HG03439 (cell line): ENCODE results near the gene WDR54.
A peak's percentile ranks its signal among the peaks of the same experiment; 100 is the strongest.

Experiments used
- ATAC-seq: cut with Tn5 transposase; IDR thresholded peaks from one replicate; pipeline ENCODE4 v1.9.1; 2021; ENCODE audit warnings: mild to moderate bottlenecking, moderate library complexity; ENCODE audit not compliant: unreplicated experiment

WDR54 gene

GRCh38 chr2:74421221-74421870 is at the start of gene WDR54, which contains the start of gene C2orf81:
TSS of gene WDR54 (plus strand) at chr2:74421730. CDS start at chr2:74422154, 424 bp downstream.
TSS of gene C2orf81 (minus strand) at chr2:74421619. CDS start at chr2:74421560, 59 bp downstream.
- ATAC-seq = peak; percentile 93

GRCh38 chr2:74372674-74373073 is 48.9 kb upstream of the WDR54 start:
- ATAC-seq = no peak

- no peak for ATAC-seq
Observed at GRCh38 chr2:74373221-74373676, 48.3 kb upstream of the WDR54 start.

DNA sequence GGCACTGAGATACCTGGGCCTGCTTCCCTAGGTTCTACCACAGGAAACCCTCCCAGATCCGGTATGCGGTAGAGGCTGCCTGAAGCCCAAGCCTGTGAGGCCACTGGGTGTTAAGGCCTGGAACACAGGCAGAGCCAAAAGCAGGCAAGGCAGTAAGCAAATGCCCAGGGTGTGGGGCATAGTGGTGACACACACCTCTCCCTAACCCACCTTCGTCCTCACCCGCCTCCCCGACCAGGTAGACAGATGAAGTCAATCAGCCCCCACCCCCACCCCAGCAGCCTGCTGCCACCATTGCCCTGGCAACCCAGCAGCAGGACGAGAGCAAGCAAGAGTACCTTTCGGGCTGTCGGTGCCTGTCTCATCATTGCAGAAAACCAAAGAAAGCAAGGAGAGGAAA is 47.5 kb upstream of the WDR54 start:
- no peak for ATAC-seq

DNA sequence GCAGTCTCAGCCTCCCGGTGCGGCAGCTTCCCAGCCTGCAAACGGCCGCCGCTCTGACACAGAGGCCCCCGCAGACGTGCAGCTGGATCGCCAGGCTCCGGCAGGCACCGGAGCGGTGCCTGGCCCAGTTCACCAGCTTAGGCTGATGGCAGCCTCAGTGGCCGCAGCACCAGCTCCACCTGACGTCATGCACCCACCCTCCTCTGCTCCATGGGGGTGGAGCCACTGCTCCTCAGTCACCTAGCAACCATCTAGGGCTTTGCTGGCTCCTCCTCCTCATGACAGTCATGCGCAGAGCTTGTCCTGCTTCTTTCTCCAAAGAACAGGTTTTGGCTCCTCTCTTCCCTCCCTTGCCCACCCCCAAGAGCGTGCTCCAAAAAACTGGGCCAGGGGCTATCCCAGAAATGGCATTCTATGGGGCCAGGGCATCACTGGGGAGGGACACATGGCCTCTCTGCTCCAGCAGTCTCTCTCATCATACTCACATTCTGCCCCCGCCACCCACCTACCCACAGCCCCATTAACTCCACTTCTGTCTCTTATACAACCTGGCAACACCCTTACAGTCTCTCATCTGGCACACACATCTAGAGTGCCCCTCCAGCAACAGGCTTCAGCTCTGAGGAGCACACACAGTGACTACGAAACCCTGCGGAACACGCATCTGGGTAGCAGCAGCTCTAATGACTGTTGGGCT is 46.9 kb upstream of the WDR54 start:
- no peak for ATAC-seq

GRCh38 chr2:74375838-74376237 is 45.7 kb upstream of the WDR54 start:
- ATAC-seq = no peak

DNA sequence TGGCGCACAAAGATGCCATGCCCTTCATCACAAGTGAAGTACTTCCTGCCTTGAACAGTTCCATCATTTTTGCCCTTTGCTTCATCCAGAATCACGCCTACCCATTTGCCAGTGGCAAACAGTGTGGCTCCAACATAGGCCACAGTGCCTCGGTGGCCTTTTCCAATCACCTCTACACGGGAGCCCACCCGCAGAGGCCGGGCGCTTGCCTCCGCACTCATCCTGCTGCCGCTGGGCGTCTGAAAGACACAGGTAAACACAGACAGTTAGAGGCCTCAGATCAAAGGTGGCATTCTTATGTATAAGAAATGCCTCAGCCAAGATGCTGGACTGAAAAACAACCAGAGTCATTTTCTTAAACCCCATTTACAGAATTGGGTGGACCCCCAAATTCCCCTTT is 43.5 kb upstream of the WDR54 start:
- ATAC-seq = no peak

DNA sequence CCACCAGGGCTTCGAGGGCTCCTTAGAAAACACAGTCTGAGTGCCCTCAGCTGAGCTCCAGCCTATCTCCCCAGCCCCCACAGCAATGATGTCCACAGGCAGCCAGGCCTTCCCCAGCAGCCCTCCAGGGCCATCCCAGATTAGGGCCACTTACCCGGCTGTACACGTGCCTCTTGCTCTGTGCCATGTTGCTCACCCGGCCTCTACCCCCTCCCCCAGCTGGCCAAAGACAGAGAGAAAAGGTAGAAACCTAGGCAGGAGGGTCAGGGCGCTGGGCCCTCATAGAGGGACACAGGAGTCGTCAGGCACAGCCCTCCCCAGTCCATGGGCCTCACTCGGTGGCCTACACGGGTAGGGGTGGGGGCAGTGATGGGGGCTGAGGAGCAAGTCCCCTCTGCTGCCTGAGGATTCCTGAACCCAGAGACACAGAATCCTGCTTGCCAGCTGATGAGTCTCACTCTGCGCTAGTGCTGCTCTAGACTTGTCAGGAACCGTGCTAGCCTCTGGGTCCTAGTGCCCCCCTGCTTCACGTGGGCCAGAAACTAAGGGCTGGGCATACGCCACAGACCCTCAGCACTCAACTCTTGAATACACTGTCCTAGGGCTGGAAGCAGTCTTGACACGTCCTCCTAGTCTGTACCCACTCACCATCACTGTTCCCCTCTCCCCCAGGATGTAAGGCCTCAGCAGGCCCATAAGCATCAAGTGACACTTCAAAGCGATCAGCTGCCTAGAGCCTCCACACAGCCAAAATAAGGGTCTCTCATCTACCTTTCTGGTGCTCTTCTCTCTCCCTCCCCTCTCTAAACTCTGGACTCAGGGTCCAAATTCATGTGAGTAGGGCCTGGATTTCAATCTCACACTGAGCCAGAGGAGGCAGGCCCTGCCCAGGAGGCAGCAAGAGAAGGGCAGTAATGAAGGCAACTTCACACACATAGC is 41.4 kb upstream of the WDR54 start, which contains the start of gene DCTN1:
Gene DCTN1 (minus strand): TSS at position 461 of the 939 bp plus-strand sequence. CDS start 274 bp downstream, at position 187.
- ATAC-seq = no peak

GRCh38 chr2:74381751-74382150 is 39.8 kb upstream of the WDR54 start:
- no peak for ATAC-seq

DNA sequence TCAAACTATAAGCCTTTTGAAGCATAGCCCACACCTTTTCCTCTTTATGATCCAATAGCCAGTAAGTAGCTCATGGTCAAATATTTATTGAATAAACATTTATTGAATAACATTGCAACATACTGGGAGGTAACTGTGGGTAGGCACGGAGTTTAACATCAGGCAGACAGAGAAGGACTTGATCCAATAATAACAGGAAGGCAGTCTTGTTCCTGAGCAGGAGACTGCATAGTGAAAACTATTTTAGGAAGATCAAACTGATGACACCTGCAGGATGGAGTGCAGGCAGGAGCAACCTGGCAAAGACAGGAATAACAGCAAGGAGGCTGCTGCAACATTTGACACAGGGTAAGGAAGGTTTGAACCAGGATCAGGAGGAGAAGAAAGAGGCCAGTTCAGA is 38.3 kb upstream of the WDR54 start:
- no peak for ATAC-seq

GRCh38 chr2:74384051-74384450 is 37.5 kb upstream of the WDR54 start:
- ATAC-seq = no peak

DNA sequence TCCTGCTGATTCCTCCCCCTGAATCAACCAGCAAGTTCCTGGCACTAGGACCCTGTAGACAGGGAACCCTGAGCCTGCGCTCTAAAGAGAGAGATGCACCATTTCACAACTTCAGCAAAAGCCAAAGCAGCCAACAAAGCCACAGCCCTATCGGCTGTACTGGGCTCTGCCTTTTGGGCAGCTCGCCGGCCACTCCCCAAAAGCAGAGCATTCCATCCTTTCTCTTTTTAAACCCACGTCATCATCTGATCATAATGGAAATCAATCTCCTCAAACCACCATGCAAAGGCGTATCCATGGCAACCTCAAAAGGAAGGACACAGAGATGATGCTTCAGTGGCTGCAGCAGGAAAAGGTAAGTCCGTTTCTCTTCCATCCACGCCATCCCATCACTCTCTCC is 36.1 kb upstream of the WDR54 start:
- no peak for ATAC-seq

GRCh38 chr2:74387346-74387745 is 34.2 kb upstream of the WDR54 start:
- ATAC-seq = no peak

DNA sequence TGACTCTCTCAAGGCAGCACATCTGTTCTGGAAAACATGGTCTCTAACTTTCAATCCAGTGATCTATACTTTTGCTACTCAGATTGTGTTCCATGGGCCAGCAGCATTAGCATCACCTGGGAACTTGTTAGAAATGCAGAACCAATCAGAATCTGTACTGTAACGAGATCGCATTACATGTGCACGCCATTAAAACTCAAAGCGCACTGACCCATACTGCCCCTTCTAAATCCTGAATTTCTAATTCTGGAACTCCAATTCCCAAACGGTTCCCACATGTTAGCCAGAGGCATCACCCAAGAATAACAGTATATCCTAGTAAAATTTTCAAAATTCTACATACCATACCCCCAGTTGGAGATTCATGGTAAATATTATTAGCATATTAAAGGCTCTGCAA is 30.9 kb upstream of the WDR54 start:
- no peak for ATAC-seq

GRCh38 chr2:74391209-74391579 is 30.3 kb upstream of the WDR54 start:
- no peak for ATAC-seq

DNA sequence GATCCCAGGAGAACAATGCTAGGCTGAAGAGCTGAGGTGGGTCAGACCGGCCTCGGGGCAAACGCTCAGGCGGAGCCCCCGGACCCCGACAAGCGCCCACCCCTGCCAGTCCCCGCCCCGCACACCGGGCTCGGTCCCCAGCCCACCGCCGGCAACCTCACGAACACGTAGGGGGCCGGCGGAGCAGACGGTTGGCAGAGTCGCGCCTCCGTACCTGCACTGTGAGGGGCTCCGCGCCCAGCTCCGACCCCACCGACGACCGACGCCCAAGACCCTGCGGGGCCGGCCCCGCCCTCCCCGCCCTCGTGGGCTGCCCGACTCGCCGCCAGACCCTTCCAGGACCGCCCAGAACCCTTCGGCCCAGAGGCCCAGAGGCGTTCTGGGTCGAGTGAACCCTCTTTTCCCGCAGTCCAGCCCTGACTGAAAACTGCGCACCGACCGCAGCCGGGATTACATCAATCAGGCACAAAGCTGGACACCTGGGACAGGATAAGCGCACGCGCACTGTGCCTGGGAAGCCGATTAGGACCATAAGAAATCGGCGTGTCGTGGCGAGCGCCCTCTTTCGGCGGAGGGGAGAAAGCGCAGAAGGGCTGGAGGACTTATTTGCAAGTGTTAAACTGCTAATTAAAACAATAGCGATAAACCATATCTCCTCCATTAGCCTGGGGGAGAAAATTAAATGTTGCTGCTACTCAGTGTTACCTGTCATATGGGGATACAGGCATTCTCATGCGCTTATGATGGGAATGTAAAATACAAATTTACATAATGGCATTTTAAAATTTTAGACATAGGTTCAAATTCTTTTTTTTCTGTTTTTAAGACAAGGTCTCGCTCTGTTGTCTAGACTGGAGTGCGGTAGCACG is 29.7 kb upstream of the WDR54 start:
- peak; percentile 71 for ATAC-seq

- no peak for ATAC-seq
Observed at GRCh38 chr2:74392449-74392743, 29.1 kb upstream of the WDR54 start.

- no peak for ATAC-seq
Observed at GRCh38 chr2:74393525-74393924, 28.0 kb upstream of the WDR54 start.

GRCh38 chr2:74396149-74396548 is 25.4 kb upstream of the WDR54 start:
- no peak for ATAC-seq

- no peak for ATAC-seq
Observed at GRCh38 chr2:74399785-74400184, 21.7 kb upstream of the WDR54 start.

DNA sequence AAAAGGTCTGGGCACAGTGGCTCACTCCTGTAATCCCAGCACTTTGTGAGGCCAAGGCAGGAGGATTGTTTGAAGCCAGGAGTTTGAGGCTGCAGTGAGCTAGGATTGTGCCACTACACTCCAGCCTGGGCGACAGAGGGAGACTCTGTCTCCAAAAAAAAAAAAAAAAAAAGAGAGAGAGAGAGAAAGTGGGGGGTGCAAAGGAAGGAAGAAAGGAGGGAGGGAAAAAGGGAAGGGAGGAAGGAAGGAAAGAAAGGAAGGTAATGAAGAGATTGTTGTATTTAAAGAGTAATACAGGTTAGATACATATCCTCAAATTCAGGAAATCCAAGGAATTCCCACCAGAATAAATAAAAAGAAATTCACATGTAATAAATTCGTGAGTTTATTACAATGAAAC is 19.6 kb upstream of the WDR54 start:
- no peak for ATAC-seq
